ENCODE measurements around the gene LMNTD2.

Gene LMNTD2

DNA sequence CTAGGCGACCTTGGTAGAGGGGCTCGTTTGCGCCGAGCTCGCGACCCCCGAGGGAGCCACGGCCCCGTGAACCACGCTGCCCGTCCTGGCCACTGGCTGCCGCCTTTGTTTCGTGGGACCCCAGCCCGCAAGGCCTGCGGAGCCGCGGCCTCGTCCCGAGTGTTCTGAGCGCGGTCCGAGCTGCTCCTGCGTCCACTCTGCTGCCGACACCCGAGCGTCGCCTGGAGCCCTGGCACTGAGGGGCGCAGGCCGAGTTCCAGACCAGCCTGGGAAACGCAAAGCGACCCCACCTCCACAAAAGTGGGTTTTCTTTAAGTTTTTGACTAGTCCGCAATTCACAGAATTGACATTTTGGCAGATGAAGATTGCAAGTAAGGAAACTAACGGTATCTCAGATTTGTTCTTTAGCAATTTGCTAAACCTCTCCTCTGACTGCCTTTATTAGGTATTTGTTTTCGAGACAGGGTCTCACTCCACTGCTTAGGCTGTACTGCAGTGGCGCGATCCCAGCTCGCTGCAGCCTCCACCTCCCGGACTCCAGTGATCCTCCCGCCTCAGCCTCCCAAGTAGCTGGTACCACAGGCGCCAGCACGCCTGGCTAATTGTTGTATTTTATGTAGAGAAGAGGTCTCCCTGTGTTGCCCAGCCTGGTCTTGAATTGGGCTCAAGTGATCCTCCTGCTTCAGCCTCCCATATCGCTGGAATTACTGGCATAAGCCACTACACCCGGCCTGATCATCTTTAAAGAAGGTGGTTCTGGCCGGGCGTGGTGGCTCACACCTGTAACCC, 52.6 kb downstream of the LMNTD2 start:
- DNase-seq (ENCODE audit: low spot score), result no peak

GRCh38 chr11:506995-507726, 53.4 kb downstream of the LMNTD2 start, which contains the start of gene RNH1:
Gene RNH1 (minus strand): TSS chr11:507242. CDS start chr11:502162, 5,080 bp downstream.
- peak; percentile 91 for DNase-seq (ENCODE audit: low spot score)

GRCh38 chr11:506238-506994, 54.1 kb downstream of the LMNTD2 start:
- peak; percentile 96 for DNase-seq (ENCODE audit: low spot score)

DNA sequence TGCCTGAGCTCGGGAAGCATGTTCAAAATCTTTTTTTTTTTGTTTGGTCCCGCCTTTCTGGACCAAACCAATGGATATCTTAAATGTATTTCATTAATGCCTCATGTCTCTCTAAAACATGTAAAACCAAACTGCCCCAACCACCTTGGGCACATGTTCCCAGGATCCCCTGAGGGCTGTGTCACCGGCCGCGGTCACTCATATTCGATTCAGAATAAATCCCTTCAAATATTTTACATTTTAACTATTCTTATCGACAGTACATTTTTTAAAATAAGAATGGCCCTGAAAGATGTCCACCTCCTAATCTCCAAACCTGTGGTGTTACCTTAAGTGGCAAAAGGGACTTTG, 55.6 kb downstream of the LMNTD2 start:
- no peak for DNase-seq (ENCODE audit: low spot score)

Measured in NAMALWA (cell line).